Inflammatory macrophage treated with lipopolysaccharide for 1 hour (primary cell): ENCODE measurements around the gene DDX46.
"Not testable (repeated sequence)": the region's sequence is repeated elsewhere in the genome, so short reads cannot be mapped to it uniquely, and the experiment has no call there.

Experiments used
- DNase-seq, 2 donors: peaks; one replicate each; pipeline ENCODE4 v3.0.0-alpha.2; 2020 to 2022

DDX46 gene

GRCh38 chr5:134784241-134784920 lies 25.8 kb downstream of the DDX46 start:
- DNase-seq, result no peak

DNA sequence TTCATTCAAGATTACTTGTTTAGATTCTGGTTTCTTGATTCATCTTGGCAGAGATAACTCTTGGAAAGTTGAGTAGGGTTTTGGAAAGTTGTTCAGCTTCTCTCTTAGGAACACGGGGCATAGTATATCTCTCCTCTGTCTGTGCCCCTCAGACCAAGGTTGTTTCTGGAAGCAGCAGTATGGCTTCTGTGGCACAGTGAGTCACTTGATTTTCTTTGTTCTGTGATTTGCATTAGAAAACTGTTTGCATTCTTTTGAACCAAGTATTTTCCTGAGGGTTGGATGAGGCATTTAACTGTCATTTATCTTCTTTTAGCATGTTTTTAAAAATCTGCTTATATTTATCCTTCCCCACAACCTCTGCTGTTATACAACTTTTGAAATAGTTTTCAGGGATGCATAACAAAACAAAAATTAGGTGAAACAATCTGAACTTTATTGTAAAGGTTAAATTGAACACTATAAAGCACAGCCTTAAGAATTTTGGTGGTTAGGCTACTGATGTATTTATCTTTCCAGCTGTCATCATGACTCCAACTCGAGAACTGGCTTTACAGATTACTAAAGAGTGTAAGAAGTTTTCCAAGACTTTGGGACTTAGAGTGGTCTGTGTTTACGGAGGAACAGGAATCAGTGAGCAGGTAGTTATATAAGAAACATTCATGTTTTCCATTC lies 26.5 kb downstream of the DDX46 start:
- no peak for DNase-seq

- DNase-seq, result no peak
Observed at GRCh38 chr5:134787692-134788091, 29.1 kb downstream of the DDX46 start.

GRCh38 chr5:134791580-134791979 lies 33.0 kb downstream of the DDX46 start:
- DNase-seq, result no peak

GRCh38 chr5:134792286-134792685 lies 33.7 kb downstream of the DDX46 start:
- no peak for DNase-seq

GRCh38 chr5:134793111-134793510 lies 34.5 kb downstream of the DDX46 start:
- DNase-seq, result no peak

- no peak for DNase-seq
Observed at GRCh38 chr5:134794082-134794481, 35.5 kb downstream of the DDX46 start.

GRCh38 chr5:134794819-134795218 lies 36.2 kb downstream of the DDX46 start:
- DNase-seq, result no peak

GRCh38 chr5:134798468-134798867 lies 39.9 kb downstream of the DDX46 start:
- DNase-seq, result no peak

DNA sequence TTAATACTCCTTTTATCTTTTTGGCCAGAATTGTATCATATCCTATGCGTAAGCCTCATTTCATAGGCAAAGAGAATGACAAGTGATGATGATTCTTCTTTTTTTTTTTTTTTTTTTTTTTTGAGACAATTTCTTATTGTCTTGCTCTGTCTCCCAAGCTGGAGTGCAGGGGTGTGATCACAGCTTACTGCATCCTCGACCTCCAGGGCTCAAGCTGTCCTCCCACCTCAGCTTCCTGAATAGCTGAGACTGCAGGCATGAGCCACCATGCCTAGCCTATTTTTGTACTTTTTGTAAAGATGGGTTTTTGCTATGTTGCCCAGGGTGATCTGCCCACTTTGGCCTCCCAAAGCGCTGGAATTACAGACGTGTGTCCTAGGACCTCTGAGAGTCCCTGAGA lies 45.2 kb downstream of the DDX46 start:
- DNase-seq, result no peak

GRCh38 chr5:134813407-134813806 lies 54.8 kb downstream of the DDX46 start:
- DNase-seq, result peak; percentile 15 to 31

- DNase-seq, result peak; percentile 23 to 29
Observed at GRCh38 chr5:134813827-134814226, 55.2 kb downstream of the DDX46 start.

- DNase-seq, result no peak
Observed at GRCh38 chr5:134817006-134817405, 58.4 kb downstream of the DDX46 start.

DNA sequence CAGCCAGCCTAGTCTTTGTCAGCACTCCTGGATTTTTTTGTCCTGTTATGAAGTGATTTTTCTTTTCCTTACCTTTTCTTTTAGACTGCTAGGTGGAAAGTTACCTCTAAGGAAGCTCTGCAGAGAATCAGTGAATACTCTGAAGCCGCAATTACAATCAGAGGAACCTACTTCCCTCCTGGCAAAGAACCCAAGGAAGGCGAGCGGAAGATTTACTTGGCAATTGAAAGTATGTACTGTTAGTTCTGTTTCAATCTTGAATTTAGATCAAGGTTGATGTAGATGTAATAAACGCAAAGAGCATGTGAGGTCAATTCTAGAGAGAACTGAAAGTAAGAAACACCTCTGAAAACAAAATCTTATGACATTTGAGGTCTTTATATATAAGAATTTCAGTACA lies 60.2 kb downstream of the DDX46 start:
- DNase-seq, result no peak

DNA sequence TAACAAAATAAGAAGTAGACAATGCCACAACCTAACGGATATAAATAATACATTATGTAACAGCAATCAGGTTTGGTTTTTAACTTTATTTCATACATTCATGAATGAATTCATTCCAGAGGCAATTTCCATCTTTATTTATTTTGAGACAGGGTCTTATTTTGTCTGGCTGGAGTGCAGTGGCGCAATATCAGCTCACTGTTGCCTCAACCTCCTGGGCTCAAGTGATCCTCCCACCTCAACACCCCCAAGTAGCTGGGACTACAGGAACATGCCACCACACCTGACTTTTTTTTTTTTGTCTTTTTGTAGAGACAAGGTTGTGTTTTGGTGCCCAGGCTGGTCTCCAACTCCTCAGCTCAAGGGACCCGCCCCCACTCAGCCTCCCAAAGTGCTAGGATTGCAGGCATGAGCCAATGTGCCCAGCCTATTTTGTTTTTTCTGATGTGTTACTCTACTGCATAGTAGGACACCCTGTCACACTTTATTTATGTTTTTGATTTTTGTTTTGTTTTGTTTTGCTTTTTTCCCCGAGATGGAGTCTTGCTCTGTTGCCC lies 60.9 kb downstream of the DDX46 start:
- DNase-seq, result no peak

- no peak for DNase-seq
Observed at GRCh38 chr5:134821841-134822240, 63.3 kb downstream of the DDX46 start.

DNA sequence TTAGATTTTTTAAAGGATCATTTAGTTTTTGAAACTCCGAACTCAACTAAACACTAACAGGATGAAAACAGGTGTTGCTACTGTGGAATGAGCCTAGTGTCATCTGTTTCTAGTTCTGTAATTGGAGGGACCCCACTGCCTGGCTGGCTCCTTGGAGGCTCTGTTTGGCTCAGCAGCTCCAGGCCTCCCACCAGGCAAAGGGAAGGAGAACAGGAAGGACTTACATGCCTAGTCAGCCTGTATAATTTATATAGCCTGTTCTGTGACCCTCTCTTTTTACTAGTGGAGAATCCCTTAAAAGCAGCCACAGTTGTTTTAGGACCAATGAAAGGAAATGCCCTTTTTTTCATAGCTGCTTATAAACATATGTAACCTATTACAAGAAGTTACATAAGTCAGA lies 66.1 kb downstream of the DDX46 start:
- DNase-seq, result no peak

DNA sequence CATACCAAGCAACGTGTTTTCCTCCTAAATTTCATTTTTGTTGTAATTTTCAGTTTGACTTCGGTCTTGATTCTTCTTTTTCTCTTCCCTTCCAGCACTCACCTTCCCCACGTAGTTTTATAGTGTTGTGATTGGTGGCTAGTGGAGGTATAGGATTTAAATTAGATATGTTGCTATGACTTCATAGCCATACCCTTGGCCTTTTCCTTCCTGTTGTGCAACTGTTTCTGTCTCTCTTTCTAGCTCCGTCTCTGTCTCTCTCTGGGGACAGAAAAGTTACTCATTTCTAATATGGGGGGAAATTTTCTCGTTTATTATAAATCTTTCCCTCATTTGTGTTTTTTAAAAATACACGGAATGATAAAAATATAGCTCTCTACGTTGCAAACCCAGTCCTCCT lies 66.6 kb downstream of the DDX46 start:
- no peak for DNase-seq

- no peak for DNase-seq
Observed at GRCh38 chr5:134833340-134834032, 74.9 kb downstream of the DDX46 start.

DNA sequence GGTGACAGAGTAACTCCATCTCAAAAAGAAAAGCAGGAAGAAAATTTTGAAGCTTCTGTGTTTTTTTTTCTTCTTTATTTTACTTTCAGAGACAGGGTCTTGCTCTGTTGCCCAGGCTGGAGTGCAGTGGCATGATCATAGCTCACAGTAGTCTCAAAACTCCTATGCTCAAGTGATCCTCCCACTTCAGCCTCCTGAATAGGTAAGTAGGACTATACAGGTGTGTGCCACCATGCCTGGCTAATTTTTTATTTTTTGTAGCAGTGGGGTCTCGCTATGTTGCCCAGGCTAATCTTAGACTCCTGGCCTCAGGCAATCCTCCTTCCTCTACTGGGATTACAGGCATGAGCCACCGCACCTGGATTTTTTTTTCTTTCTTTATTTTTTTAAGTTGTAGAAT lies 77.0 kb downstream of the DDX46 start:
- no peak for DNase-seq

- DNase-seq, result no peak
Observed at GRCh38 chr5:134837530-134838181, 79.1 kb downstream of the DDX46 start.

DNA sequence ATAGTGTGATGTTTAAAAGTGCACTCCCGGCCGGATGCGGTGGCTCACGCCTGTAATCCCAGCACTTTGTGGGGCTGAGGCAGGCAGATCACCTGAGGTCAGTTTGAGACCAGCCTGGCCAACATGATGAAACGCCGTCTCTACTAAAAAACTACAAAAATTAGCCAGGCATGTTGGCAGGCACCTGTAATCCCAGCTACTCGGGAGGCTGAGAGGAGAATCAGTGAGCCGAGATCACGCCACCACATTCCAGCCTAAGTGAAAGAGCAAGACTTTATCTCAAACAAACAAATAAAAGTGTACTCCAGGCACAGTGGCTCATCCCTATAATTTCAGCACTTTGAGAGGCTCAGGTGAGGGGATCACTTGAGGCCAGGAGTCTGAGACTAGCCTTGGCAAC lies 79.8 kb downstream of the DDX46 start:
- not testable (repeated sequence) for DNase-seq

GRCh38 chr5:134840811-134841210 lies 82.2 kb downstream of the DDX46 start:
- no peak for DNase-seq
